ENCODE measurements around the gene POFUT1. TPM values are rescaled to one million over a fixed set of nuclear protein-coding genes. Genes with fewer than 3 reads are reported as not detected.

The POFUT1 gene
- total and polyA plus RNA-seq, 9 of the 15 experiments (the other 6 are each of a cell fraction or from before 2014, with no cell fraction given), result 3.5 to 44.7 (median 23.5) TPM

- 16% methylated on average over 9 of the region's 10 CpGs for WGBS (ENCODE audit: insufficient coverage, low coverage, missing lambda C conversion rate)
- POLR2A ChIA-PET, result interaction anchor here (0.6 to 1.0 kb wide), 3 partner anchors 17 to 72 kb away, joined by 3 read pairs; no protein-coding TSS in a partner anchor
- no peaks in the 10 kb centered on the region for H3K79me2 ChIP-seq (ENCODE audit: control insufficient read depth, insufficient read depth, low read length)
- no peaks in the 10 kb centered on the region for H3K27me3 ChIP-seq (ENCODE audit: control insufficient read depth in 2 of 2, insufficient read depth in 2 of 2, low read length in 2 of 2)
- H3K4me1 ChIP-seq (replicated peaks in 1 of 2; ENCODE audit: control insufficient read depth in 2 of 2, insufficient read depth in 2 of 2, low read length in 2 of 2), result no peaks in the 10 kb centered on the region; a peak in 3 of 5 replicates
- H3K36me3 ChIP-seq (ENCODE audit: control insufficient read depth, insufficient read depth, low read length), result no peaks in the 10 kb centered on the region
- BruUV-seq (replicated peaks), result no TSS peak
- DNase-seq (ENCODE audit: extremely low read depth in 1 of 4, low spot score in 3 of 4) (no peak), ATAC-seq (no peak), FAIRE-seq (no peak)
- TF ChIP-seq KAT8 (IDR thresholded peaks at IDR 0.05; ENCODE audit: low read depth), result no peak
- TF ChIP-seq PCBP1 (IDR thresholded peaks at IDR 0.05; ENCODE audit: low read depth, low read length, poor library complexity, severe bottlenecking), result no peak
- no peak for TF ChIP-seq HDAC2 (IDR thresholded peaks at IDR 0.05)
- TF ChIP-seq MECOM (CRISPR knock-in tag; IDR thresholded peaks at IDR 0.05), result no peak
- no peak for TF ChIP-seq ZSCAN29 (IDR thresholded peaks at IDR 0.05)
- no peak for TF ChIP-seq SRSF3 (IDR thresholded peaks at IDR 0.05; ENCODE audit: insufficient read depth, low read length)
- TF ChIP-seq C11orf30 (IDR thresholded peaks at IDR 0.05; ENCODE audit: low read depth), result no peak
- TF ChIP-seq MTA3 (IDR thresholded peaks at IDR 0.05; ENCODE audit: borderline replicate concordance), result no peak
- no peak for TF ChIP-seq TEAD1 (CRISPR knock-in tag; IDR thresholded peaks at IDR 0.05)
- TF ChIP-seq POLR2H (tag; IDR thresholded peaks at IDR 0.05; ENCODE audit: low read depth), result no peak
- TF ChIP-seq CEBPG (CRISPR knock-in tag; IDR thresholded peaks at IDR 0.05), result no peak
- TF ChIP-seq CEBPG (tag; conservative IDR thresholded peaks at IDR 0.05 in 1 of 2, IDR thresholded peaks at IDR 0.05 in 1 of 2), result no peak
- TF ChIP-seq MYBL2 (IDR thresholded peaks at IDR 0.05; ENCODE audit: low read depth), result no peak
- TF ChIP-seq MYBL2 (CRISPR knock-in tag; IDR thresholded peaks at IDR 0.05; ENCODE audit: borderline replicate concordance), result no peak
- TF ChIP-seq FOXJ2 (tag; IDR thresholded peaks at IDR 0.05), result no peak
- TF ChIP-seq MXD1 (CRISPR knock-in tag; IDR thresholded peaks at IDR 0.05; ENCODE audit: borderline replicate concordance, poor library complexity, severe bottlenecking), result no peak
- H3K27ac ChIP-seq (ENCODE audit: extremely low read depth, low read depth, low read length), result no peak overlapping the region
- in situ Hi-C loops (cut with MboI) (no loop called here), intact Hi-C loops (cut with micrococcal nuclease) (no loop called here)
- no peak overlapping the region for H3K9ac ChIP-seq (ENCODE audit: insufficient read depth in 1 of 2, low read depth in 2 of 2, low read length in 2 of 2)
- H2AFZ ChIP-seq (ENCODE audit: low read depth, low read length), result no peak overlapping the region
- no peak overlapping the region for H3K4me2 ChIP-seq (ENCODE audit: insufficient read depth, low read length)
- no peaks in the 10 kb centered on the region for H3K9me1 ChIP-seq (ENCODE audit: control insufficient read depth, insufficient read depth, low read length)
- no peaks in the 10 kb centered on the region for H3K9me3 ChIP-seq (replicated peaks; ENCODE audit: control insufficient read depth, insufficient read depth, low read depth, low read length)
- CTCF ChIA-PET (ENCODE audit: low intra/inter-chr PET ratio), result no interaction called here
- H4K20me1 ChIP-seq (replicated peaks; ENCODE audit: control insufficient read depth, insufficient read depth, low read length), result no peaks in the 10 kb centered on the region
- H3K4me3 ChIP-seq, result no peak overlapping the region
Measured at GRCh38 chr20:32184961-32185603, 22.6 kb upstream of the POFUT1 start.

Data from K562 (cell line).